Urinary bladder (tissue), 4 donors: ENCODE measurements around the gene VRK1. TPM values are rescaled to one million over a fixed set of nuclear protein-coding genes. Genes with fewer than 3 reads are reported as not detected.

Source experiments
- DNase-seq: peaks from one replicate; pipeline ENCODE4 v3.0.0-alpha.2; 2015; ENCODE audit errors: extremely low spot score
- H3K27ac ChIP-seq: one replicate; pipeline ENCODE4 v1.5.1; 2013; ENCODE audit warnings: low read depth, mild to moderate bottlenecking, moderate library complexity
- H3K36me3 ChIP-seq: one replicate; pipeline ENCODE4 v1.6.1; 2013; ENCODE audit warnings: mild to moderate bottlenecking, moderate library complexity; ENCODE audit not compliant: insufficient read depth
- H3K4me1 ChIP-seq: one replicate; pipeline ENCODE4 v1.6.1; 2013; ENCODE audit warnings: mild to moderate bottlenecking, moderate library complexity; ENCODE audit not compliant: insufficient read depth
- H3K4me3 ChIP-seq: one replicate; pipeline ENCODE4 v1.5.1; 2013; ENCODE audit warnings: low read depth, low read length
- WGBS: extraction: QIAGEN DNeasy Blood & Tissue Kit; methylation state at CpG from one replicate; pipeline ENCODE4 v1.1.7; 2013; 5-methylcytosine and 5-hydroxymethylcytosine counted together
- polyA plus RNA-seq: library from polyadenylated mRNA; stranded (reverse); fragments of 200-250 nt; gene quantifications from one replicate; pipeline ENCODE4 v1.2.3, GENCODE V29; 2013
- total RNA-seq: library from RNA; depleted of rRNA; stranded (reverse); fragments of >200 nt; gene quantifications from one replicate; pipeline ENCODE4 v1.2.3, GENCODE V29; 2014
- donor health status: healthy with polysubstance abuse.
- donor health status: healthy.

VRK1 gene
- total and polyA plus RNA-seq, 2 donors, result 9.0 to 37.5 TPM

GRCh38 chr14:96893966-96894622 lies 96.9 kb downstream of the VRK1 start:
- Histone ChIP-seq H3K27ac (no peak overlapping the region), H3K4me1 (no peaks in the 10 kb centered on the region), H3K4me3 (no peak overlapping the region), H3K36me3 (no peaks in the 10 kb centered on the region)
- no peak for DNase-seq
- WGBS, result 83% methylated on average over 12 of the region's 12 CpGs

- WGBS, result 82% methylated on average over 8 of the region's 8 CpGs
- no peak overlapping the region for H3K4me3 ChIP-seq
- H3K36me3 ChIP-seq, result no peaks in the 10 kb centered on the region
- no peaks in the 10 kb centered on the region for H3K4me1 ChIP-seq
- DNase-seq, result no peak
- no peak overlapping the region for H3K27ac ChIP-seq
Measured at GRCh38 chr14:96894966-96895365, 97.8 kb downstream of the VRK1 start.

- no peaks in the 10 kb centered on the region for H3K4me1 ChIP-seq
- WGBS, result 94% methylated on average over 5 of the region's 5 CpGs
- H3K36me3 ChIP-seq, result no peaks in the 10 kb centered on the region
- no peak overlapping the region for H3K27ac ChIP-seq
- DNase-seq, result no peak
- no peak overlapping the region for H3K4me3 ChIP-seq
Measured at GRCh38 chr14:96895658-96896271, 98.6 kb downstream of the VRK1 start.

- 70% methylated on average over 5 of the region's 5 CpGs for WGBS
- Histone ChIP-seq H3K4me1 (no peaks in the 10 kb centered on the region), H3K36me3 (no peaks in the 10 kb centered on the region), H3K4me3 (no peak overlapping the region), H3K27ac (no peak overlapping the region)
- DNase-seq, result no peak
Measured at GRCh38 chr14:96897184-96897583, 100.0 kb downstream of the VRK1 start.

DNA sequence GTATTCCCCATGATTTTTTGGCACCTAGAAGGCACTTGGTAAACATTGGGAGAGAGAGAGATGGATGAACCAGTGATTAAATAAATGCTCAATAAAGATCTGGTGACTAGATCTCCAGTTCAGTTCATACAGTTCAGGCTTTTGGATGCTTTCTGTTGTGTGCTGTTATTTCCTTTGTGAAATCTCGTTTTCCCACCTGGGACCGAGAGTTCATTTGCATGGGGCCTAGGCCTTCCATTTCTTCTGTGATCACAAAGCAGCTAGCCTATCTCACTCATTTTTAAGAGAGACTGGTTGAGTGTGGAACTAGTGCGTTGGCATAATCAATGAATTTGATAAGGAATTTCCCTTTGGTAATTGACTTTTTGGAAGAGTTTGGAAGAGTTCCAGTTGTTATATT lies 104.0 kb downstream of the VRK1 start:
- WGBS, result 88% methylated on average over 3 of the region's 3 CpGs
- no peak overlapping the region for H3K27ac ChIP-seq
- H3K4me1 ChIP-seq, result no peaks in the 10 kb centered on the region
- DNase-seq, result no peak
- H3K4me3 ChIP-seq, result no peak overlapping the region
- H3K36me3 ChIP-seq, result no peaks in the 10 kb centered on the region

- WGBS, result 87% methylated on average over 3 of the region's 3 CpGs
- no peak for DNase-seq
- H3K27ac ChIP-seq, result no peak overlapping the region
- no peaks in the 10 kb centered on the region for H3K4me1 ChIP-seq
- H3K36me3 ChIP-seq, result no peaks in the 10 kb centered on the region
- H3K4me3 ChIP-seq, result no peak overlapping the region
Measured at GRCh38 chr14:96902004-96902403, 104.8 kb downstream of the VRK1 start.

GRCh38 chr14:96903444-96904023 lies 106.4 kb downstream of the VRK1 start:
- Histone ChIP-seq H3K4me1 (no peaks in the 10 kb centered on the region), H3K4me3 (no peak overlapping the region), H3K36me3 (no peaks in the 10 kb centered on the region), H3K27ac (no peak overlapping the region)
- WGBS, result 81% methylated on average over 8 of the region's 8 CpGs
- no peak for DNase-seq

DNA sequence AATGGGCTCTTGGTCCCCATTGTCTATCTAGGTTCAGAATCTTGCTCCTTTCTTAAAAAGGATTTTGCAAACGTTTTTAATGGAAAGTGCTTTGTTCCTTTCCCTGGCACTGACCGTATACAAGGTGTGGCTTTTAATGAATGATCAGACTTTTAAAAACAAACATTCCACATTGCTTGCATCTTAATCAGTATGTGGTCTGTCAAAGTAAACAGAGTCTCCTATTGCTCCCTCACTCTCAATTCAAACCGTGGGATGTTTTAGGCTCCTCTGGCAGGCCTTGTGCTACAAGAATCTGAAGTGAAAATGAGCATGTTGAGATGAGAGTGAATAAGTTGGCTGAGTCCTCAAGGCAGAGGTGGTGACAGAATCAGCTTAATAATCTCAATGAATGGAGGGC lies 107.0 kb downstream of the VRK1 start:
- H3K4me3 ChIP-seq, result no peak overlapping the region
- no peaks in the 10 kb centered on the region for H3K36me3 ChIP-seq
- WGBS, result 40% methylated on average over 3 of the region's 3 CpGs
- DNase-seq, result no peak
- H3K27ac ChIP-seq, result no peak overlapping the region
- no peaks in the 10 kb centered on the region for H3K4me1 ChIP-seq

GRCh38 chr14:96905065-96905464 lies 107.9 kb downstream of the VRK1 start:
- Histone ChIP-seq H3K4me1 (no peaks in the 10 kb centered on the region), H3K36me3 (no peaks in the 10 kb centered on the region), H3K4me3 (no peak overlapping the region), H3K27ac (no peak overlapping the region)
- WGBS, result 94% methylated on average over 1 of the region's 1 CpG
- DNase-seq, result no peak

- Histone ChIP-seq H3K4me1 (no peaks in the 10 kb centered on the region), H3K27ac (no peak overlapping the region), H3K4me3 (no peak overlapping the region), H3K36me3 (no peaks in the 10 kb centered on the region)
- 82% methylated on average over 3 of the region's 3 CpGs for WGBS
- DNase-seq, result no peak
Measured at GRCh38 chr14:96905825-96906224, 108.6 kb downstream of the VRK1 start.

GRCh38 chr14:96906434-96906833 lies 109.3 kb downstream of the VRK1 start:
- Histone ChIP-seq H3K36me3 (no peaks in the 10 kb centered on the region), H3K27ac (no peak overlapping the region), H3K4me3 (no peak overlapping the region), H3K4me1 (no peaks in the 10 kb centered on the region)
- WGBS, result 72% methylated on average over 1 of the region's 1 CpG
- DNase-seq, result no peak

DNA sequence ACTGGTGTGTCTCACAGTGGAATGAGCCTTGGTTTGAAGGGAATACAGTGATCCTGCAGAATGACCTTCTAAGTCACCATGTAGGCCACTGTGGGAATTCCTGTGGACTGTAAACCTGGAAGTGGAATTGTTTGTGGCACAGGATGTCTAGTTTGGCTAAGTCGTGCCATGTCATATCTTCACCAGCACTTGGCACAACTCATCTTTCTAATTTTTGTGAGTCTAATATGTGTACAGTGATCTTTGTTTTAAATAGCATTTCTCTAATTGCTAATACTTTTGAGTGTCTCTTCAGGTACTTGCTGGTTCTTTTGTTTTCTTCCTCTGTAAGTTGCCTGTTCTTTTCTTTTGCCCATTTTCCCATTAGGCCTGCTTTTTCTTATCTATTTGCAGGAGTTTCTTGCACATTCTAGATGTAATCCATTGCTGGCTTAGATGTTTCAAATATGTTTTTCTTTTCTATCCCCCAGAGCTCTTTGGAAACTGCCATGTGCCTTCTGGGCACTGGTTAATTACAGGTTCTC lies 112.7 kb downstream of the VRK1 start:
- Histone ChIP-seq H3K4me3 (no peak overlapping the region), H3K36me3 (no peaks in the 10 kb centered on the region), H3K27ac (no peak overlapping the region), H3K4me1 (no peaks in the 10 kb centered on the region)
- no peak for DNase-seq
- WGBS, result 100% methylated on average over 1 of the region's 1 CpG

GRCh38 chr14:96911499-96912149 lies 114.4 kb downstream of the VRK1 start:
- 68% methylated on average over 6 of the region's 6 CpGs for WGBS
- no peaks in the 10 kb centered on the region for H3K4me1 ChIP-seq
- no peak overlapping the region for H3K27ac ChIP-seq
- DNase-seq, result no peak
- H3K36me3 ChIP-seq, result no peaks in the 10 kb centered on the region
- H3K4me3 ChIP-seq, result no peak overlapping the region
